Measurements from ENCODE around the gene ACOXL. TPM values are rescaled to one million over a fixed set of nuclear protein-coding genes. Genes with fewer than 3 reads are reported as not detected.
A peak's percentile ranks its signal among the peaks of the same experiment; 100 is the strongest.

Gene ACOXL
- total and polyA plus RNA-seq, 10 of the 15 experiments (the other 5 are each of a cell fraction or from before 2014, with no cell fraction given) = 0.05 to 1.3 (median 0.71) TPM

DNA sequence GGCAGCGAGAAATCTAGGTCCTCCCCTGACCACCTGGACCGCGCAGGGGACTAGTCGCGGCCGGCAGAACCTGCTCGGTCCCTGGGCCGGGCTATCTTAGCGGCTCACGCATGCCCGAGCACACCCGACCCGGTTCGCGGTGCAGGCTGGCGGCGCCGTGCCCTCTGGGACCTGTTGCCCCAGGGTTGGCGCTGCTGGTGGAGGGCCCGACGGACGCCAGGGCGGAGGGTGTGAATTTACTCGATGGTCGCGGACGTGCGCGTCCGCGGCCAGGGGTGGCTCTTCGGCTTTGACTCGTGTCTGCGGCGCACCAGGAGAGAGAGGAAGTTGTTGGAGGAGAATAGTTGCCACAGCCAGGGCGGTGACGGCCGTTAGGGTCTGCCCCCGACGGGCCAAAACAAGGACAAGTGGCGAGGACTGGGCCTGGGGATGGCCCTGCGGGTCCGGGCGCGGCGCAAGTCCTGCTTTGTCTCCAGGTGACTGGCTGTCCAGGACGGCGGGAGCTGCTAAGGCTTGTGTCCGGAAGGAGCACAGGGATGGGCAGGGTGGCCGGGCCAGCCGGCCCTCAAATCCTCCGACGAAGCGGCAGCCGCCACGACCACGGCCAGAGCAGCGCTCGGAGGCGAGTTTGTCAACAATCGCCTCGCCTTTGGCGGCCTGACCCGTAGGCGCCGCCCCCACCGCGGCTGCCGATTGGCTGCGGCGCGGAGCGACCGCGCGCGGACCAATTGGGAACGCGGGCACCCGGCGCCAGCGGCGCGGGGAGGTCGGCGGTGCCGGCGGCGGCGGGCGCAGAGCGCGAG, 389.7 kb downstream of the ACOXL start (continued):
- TF ChIP-seq NFYA (IDR thresholded peaks at IDR 0.05; ENCODE audit: borderline replicate concordance, low read depth, low read length) (no peak), MXI1 (IDR thresholded peaks at IDR 0.05; ENCODE audit: low read depth, low read length) (peak; percentile 48; the same call in 1 of the 2 replicates), FOXK2 (IDR thresholded peaks at IDR 0.05) (no peak), ETV6 (conservative IDR thresholded peaks at IDR 0.05 in 1 of 2, IDR thresholded peaks at IDR 0.05 in 1 of 2; ENCODE audit: borderline replicate concordance in 1 of 2, low read depth in 1 of 2) (no peak), SPI1 (IDR thresholded peaks at IDR 0.05; ENCODE audit: borderline replicate concordance, insufficient read depth, low read depth, low read length) (peak; percentile 8; the same call in 1 of the 2 replicates), KDM1A (IDR thresholded peaks at IDR 0.05; ENCODE audit: borderline replicate concordance) (no peak), NR2F1 (conservative IDR thresholded peaks at IDR 0.05) (0 out of 2 replicates have a peak, but pooled peaks have one; percentile 57), RBBP5 (conservative IDR thresholded peaks at IDR 0.05) (no peak), STAT1 (conservative IDR thresholded peaks at IDR 0.05) (no peak)
- TF ChIP-seq, protein P1, sequence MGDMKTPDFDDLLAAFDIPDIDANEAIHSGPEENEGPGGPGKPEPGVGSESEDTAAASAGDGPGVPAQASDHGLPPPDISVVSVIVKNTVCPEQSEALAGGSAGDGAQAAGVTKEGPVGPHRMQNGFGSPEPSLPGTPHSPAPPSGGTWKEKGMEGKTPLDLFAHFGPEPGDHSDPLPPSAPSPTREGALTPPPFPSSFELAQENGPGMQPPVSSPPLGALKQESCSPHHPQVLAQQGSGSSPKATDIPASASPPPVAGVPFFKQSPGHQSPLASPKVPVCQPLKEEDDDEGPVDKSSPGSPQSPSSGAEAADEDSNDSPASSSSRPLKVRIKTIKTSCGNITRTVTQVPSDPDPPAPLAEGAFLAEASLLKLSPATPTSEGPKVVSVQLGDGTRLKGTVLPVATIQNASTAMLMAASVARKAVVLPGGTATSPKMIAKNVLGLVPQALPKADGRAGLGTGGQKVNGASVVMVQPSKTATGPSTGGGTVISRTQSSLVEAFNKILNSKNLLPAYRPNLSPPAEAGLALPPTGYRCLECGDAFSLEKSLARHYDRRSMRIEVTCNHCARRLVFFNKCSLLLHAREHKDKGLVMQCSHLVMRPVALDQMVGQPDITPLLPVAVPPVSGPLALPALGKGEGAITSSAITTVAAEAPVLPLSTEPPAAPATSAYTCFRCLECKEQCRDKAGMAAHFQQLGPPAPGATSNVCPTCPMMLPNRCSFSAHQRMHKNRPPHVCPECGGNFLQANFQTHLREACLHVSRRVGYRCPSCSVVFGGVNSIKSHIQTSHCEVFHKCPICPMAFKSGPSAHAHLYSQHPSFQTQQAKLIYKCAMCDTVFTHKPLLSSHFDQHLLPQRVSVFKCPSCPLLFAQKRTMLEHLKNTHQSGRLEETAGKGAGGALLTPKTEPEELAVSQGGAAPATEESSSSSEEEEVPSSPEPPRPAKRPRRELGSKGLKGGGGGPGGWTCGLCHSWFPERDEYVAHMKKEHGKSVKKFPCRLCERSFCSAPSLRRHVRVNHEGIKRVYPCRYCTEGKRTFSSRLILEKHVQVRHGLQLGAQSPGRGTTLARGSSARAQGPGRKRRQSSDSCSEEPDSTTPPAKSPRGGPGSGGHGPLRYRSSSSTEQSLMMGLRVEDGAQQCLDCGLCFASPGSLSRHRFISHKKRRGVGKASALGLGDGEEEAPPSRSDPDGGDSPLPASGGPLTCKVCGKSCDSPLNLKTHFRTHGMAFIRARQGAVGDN (IDR thresholded peaks at IDR 0.05) = peak; percentile 78
- TF ChIP-seq, protein P2, sequence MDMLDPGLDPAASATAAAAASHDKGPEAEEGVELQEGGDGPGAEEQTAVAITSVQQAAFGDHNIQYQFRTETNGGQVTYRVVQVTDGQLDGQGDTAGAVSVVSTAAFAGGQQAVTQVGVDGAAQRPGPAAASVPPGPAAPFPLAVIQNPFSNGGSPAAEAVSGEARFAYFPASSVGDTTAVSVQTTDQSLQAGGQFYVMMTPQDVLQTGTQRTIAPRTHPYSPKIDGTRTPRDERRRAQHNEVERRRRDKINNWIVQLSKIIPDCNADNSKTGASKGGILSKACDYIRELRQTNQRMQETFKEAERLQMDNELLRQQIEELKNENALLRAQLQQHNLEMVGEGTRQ (IDR thresholded peaks at IDR 0.05; ENCODE audit: borderline replicate concordance, low read depth, low read length) = no peak
- TF ChIP-seq, protein P3, sequence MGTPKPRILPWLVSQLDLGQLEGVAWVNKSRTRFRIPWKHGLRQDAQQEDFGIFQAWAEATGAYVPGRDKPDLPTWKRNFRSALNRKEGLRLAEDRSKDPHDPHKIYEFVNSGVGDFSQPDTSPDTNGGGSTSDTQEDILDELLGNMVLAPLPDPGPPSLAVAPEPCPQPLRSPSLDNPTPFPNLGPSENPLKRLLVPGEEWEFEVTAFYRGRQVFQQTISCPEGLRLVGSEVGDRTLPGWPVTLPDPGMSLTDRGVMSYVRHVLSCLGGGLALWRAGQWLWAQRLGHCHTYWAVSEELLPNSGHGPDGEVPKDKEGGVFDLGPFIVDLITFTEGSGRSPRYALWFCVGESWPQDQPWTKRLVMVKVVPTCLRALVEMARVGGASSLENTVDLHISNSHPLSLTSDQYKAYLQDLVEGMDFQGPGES (IDR thresholded peaks at IDR 0.05) = peak; percentile 77
- TF ChIP-seq, protein P4, sequence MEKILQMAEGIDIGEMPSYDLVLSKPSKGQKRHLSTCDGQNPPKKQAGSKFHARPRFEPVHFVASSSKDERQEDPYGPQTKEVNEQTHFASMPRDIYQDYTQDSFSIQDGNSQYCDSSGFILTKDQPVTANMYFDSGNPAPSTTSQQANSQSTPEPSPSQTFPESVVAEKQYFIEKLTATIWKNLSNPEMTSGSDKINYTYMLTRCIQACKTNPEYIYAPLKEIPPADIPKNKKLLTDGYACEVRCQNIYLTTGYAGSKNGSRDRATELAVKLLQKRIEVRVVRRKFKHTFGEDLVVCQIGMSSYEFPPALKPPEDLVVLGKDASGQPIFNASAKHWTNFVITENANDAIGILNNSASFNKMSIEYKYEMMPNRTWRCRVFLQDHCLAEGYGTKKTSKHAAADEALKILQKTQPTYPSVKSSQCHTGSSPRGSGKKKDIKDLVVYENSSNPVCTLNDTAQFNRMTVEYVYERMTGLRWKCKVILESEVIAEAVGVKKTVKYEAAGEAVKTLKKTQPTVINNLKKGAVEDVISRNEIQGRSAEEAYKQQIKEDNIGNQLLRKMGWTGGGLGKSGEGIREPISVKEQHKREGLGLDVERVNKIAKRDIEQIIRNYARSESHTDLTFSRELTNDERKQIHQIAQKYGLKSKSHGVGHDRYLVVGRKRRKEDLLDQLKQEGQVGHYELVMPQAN (conservative IDR thresholded peaks at IDR 0.05) = no peak

Data from GM12878 (cell line).